AG09309 (cell line): ENCODE measurements around the gene TLNRD1.

ENCODE experiments used
- DNase-seq: peaks from one replicate; pipeline ENCODE4 v3.0.0-alpha.2; 2010; ENCODE audit warnings: low read depth
- H3K4me3 ChIP-seq: 2 replicates; pipeline ENCODE4 v1.5.1; 2011; ENCODE audit warnings: mild to moderate bottlenecking, low read depth, low read length, moderate library complexity; ENCODE audit not compliant: control insufficient read depth
- TF ChIP-seq, protein P1 (sequence below): IDR thresholded peaks from 2 replicates; pipeline ENCODE4 v1.5.1; 2011; ENCODE audit warnings: mild to moderate bottlenecking, low read depth, low read length, inconsistent platforms; ENCODE audit not compliant: insufficient read depth, control insufficient read depth; ENCODE audit errors: missing control alignments

The TLNRD1 gene

DNA sequence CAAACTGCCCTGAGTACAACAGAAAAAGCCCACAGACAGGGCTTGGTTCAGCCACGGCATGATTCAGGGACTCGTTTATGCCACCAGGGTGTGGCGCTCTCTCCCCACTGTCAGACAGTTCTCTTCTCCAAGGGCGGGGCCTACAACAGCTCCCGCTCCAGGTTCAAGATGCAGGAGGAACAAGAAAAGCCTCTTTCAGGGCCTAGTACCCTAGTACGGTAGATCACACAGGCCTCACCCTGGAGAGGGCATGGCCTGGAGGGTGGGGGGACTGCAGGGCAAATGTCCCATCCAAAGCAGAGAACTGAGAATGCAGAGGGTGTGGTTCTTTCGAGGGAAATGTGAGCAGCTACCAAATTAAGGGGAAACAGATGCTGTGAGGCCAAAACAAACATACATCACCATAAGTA is 23.1 kb upstream of the TLNRD1 start:
- TF ChIP-seq, protein P1, sequence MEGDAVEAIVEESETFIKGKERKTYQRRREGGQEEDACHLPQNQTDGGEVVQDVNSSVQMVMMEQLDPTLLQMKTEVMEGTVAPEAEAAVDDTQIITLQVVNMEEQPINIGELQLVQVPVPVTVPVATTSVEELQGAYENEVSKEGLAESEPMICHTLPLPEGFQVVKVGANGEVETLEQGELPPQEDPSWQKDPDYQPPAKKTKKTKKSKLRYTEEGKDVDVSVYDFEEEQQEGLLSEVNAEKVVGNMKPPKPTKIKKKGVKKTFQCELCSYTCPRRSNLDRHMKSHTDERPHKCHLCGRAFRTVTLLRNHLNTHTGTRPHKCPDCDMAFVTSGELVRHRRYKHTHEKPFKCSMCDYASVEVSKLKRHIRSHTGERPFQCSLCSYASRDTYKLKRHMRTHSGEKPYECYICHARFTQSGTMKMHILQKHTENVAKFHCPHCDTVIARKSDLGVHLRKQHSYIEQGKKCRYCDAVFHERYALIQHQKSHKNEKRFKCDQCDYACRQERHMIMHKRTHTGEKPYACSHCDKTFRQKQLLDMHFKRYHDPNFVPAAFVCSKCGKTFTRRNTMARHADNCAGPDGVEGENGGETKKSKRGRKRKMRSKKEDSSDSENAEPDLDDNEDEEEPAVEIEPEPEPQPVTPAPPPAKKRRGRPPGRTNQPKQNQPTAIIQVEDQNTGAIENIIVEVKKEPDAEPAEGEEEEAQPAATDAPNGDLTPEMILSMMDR: peak; percentile 56
- no peak for DNase-seq
- H3K4me3 ChIP-seq: no peak overlapping the region

DNA sequence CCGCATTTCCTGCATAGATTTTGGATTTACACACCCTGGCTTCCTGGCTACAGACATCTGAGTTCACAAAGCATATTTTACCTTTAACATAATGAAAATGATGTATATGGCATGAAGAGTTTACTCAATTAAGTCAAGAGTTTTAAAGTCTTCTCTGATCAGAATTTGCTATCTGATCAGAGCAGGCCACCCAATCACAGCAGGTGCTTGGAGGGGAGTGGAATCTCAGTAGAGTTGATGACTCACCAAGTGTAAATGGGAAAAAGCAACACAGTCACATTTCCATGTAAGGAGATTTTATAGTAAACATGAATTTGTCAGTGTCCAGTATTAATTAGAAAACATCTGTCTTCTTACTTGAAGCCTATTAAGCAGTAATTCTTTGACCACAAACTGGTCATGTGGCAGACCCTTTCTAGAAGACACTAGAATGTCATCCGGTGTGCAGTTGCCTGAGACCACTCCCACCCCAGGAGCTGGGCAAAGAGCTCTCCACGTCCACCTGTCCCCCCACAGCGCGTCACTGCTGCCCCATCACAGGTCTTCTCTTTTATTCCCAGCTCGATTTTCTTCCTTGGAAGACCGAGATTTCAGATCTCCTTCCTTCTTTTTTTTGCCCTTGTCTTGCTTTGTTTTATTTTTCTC is 21.9 kb upstream of the TLNRD1 start:
- DNase-seq: no peak
- no peak overlapping the region for H3K4me3 ChIP-seq
- TF ChIP-seq, protein P1: no peak

DNA sequence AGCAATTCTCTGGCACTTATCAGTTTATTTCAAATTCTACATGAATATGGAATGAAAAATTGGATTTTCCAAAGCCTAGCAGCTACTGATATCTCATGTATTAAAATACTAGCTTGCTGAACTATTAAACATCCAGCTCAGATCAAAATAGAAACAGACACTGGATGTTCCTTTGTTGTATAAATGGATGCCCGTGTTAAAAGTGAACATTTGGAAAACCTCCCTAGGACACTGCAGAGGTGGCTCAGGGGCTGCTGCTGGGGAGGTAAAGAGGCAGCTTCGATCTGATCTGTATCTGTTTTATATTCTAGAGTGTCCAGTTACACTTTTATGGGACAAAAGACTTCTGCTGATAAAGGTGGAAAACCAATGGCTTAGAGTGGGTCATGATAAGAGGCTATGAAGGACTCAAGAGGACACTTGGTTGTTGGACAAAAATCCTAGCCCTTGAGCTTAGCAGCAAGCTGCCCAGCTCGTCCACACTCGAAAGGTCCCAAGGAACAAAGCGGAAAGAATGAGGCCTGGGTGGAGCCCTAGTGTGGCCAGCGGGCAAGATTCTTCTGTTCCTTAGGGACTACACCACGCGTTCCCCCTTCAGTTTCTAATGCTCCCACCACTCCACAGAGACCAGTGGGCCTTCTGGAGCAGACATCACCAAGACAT is 21.1 kb upstream of the TLNRD1 start:
- no peak for DNase-seq
- TF ChIP-seq, protein P1: no peak
- no peak overlapping the region for H3K4me3 ChIP-seq

DNA sequence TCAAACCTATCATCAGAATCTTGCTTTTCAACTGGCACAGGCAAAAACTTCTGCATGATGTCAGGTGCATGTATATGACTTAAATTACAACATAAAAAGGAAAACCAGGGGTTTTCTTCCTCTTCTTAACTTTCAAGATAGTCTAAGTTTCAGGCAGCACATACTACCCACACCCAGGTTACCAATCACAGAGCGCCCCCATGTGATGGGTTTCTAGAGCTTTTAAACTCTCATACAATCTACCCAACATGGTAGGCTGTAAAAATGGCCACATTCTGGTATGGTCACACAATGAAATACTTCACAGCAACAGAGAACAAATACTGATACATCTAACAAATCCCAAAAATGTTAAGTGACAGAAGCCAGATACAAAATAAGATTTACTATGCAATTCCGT is 18.5 kb upstream of the TLNRD1 start:
- no peak for DNase-seq
- H3K4me3 ChIP-seq: no peak overlapping the region
- TF ChIP-seq, protein P1: peak; percentile 8

DNA sequence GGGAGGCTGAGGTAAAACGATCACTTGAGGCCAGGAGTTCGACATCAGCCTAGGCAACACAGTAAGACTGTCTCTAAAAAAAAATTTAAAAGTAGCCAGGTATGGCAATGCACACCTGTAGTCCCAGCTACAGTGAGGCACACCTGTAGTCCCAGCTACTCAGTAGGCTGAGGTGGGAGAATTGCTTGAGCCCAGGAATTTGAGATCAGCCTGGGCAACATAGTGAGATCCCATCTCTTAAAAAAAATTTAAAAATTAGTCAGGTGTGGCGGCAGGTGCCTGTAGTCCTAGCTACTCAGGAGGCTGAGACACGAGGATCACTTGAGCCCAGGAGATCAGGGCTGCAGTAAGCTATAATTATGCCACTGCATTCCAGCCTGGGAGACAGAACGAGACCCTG is 17.9 kb upstream of the TLNRD1 start:
- TF ChIP-seq, protein P1: no peak
- no peak overlapping the region for H3K4me3 ChIP-seq
- no peak for DNase-seq

DNA sequence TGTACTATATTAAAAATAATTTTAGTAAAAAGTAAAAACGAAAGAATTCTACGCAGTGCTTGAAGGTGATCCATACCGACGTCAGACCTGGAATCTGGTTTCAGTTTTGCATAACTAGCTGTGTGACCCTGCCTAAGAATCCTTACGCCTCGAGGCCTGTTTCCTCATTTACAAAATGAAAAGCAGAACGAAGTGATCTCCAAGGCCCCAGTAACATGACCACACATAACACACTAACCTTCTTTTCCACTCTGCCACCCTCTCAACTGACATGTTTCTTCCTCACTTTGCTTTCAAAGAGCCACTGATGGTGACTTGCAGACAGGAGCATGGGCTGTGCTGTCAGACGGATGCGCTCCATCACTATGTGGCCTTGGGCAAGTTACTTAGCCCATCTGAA is 15.9 kb upstream of the TLNRD1 start:
- TF ChIP-seq, protein P1: no peak
- no peak overlapping the region for H3K4me3 ChIP-seq
- no peak for DNase-seq
